Rectal smooth muscle tissue (tissue), 1 donor: ENCODE measurements around the gene ADNP.
A peak's percentile ranks its signal among the peaks of the same experiment; 100 is the strongest.

Experiments
- H3K27ac ChIP-seq: one replicate; pipeline ENCODE4 v1.7.0; 2013; ENCODE audit warnings: low read depth, low read length, inconsistent platforms
- H3K27me3 ChIP-seq: one replicate; pipeline ENCODE4 v1.7.0; 2013; ENCODE audit warnings: low read length; ENCODE audit not compliant: control insufficient read depth, insufficient read depth
- H3K36me3 ChIP-seq: one replicate; pipeline ENCODE4 v1.7.0; 2013; ENCODE audit warnings: low read length; ENCODE audit not compliant: control insufficient read depth, insufficient read depth
- H3K4me1 ChIP-seq: one replicate; pipeline ENCODE4 v1.7.0; 2013; ENCODE audit warnings: low read length; ENCODE audit not compliant: control insufficient read depth, insufficient read depth
- H3K4me3 ChIP-seq: one replicate; pipeline ENCODE4 v1.7.0; 2013; ENCODE audit warnings: low read length
- H3K9ac ChIP-seq: one replicate; pipeline ENCODE4 v1.7.0; 2013; ENCODE audit warnings: low read length

Gene ADNP

GRCh38 chr20:50957798-50958614 lies 26.8 kb upstream of the ADNP start, which contains the start of gene DPM1:
TSS of gene DPM1 (minus strand) at chr20:50958532. CDS start at chr20:50958523, 9 bp downstream.
- peaks cover 17% of the 10 kb centered on the region for H3K4me1 ChIP-seq
- H3K27ac ChIP-seq: peak within 1 kb of the TSS; percentile 89
- H3K4me3 ChIP-seq: peak within 1 kb of the TSS; percentile 98
- peaks cover 7% of the 10 kb centered on the region for H3K36me3 ChIP-seq
- H3K9ac ChIP-seq: peak within 1 kb of the TSS; percentile 89
- no peaks in the 10 kb centered on the region for H3K27me3 ChIP-seq

- H3K9ac ChIP-seq: no peak overlapping the region
- H3K4me1 ChIP-seq: peaks cover 17% of the 10 kb centered on the region
- H3K27ac ChIP-seq: peak overlapping the region; percentile 89
These were observed 26.0 kb upstream of the ADNP start for GRCh38 chr20:50957276-50957675.

GRCh38 chr20:50953821-50954220 lies 22.6 kb upstream of the ADNP start:
- H3K4me1 ChIP-seq: peaks cover 7% of the 10 kb centered on the region
- H3K9ac ChIP-seq: no peak overlapping the region
- no peak overlapping the region for H3K4me3 ChIP-seq
- no peaks in the 10 kb centered on the region for H3K27me3 ChIP-seq
- no peak overlapping the region for H3K27ac ChIP-seq
- H3K36me3 ChIP-seq: peaks cover 4% of the 10 kb centered on the region

More at GRCh38 chr20:50957276-50957675, 26.0 kb upstream of the ADNP start:
- Histone ChIP-seq H3K27me3 (no peaks in the 10 kb centered on the region), H3K36me3 (peaks cover 7% of the 10 kb centered on the region), H3K4me3 (peak overlapping the region; percentile 98)

GRCh38 chr20:50953196-50953595 lies 22.0 kb upstream of the ADNP start:
- H3K9ac ChIP-seq: no peak overlapping the region
- no peaks in the 10 kb centered on the region for H3K27me3 ChIP-seq
- H3K4me3 ChIP-seq: no peak overlapping the region
- peaks cover 7% of the 10 kb centered on the region for H3K4me1 ChIP-seq
- H3K36me3 ChIP-seq: peaks cover 8% of the 10 kb centered on the region
- no peak overlapping the region for H3K27ac ChIP-seq

GRCh38 chr20:50948132-50948785 lies 17.0 kb upstream of the ADNP start:
- H3K27ac ChIP-seq: no peak overlapping the region
- H3K36me3 ChIP-seq: peaks cover 36% of the 10 kb centered on the region
- no peaks in the 10 kb centered on the region for H3K27me3 ChIP-seq
- H3K4me3 ChIP-seq: no peak overlapping the region
- no peak overlapping the region for H3K9ac ChIP-seq
- no peaks in the 10 kb centered on the region for H3K4me1 ChIP-seq

- Histone ChIP-seq H3K27me3 (no peaks in the 10 kb centered on the region), H3K4me1 (no peaks in the 10 kb centered on the region), H3K4me3 (no peak overlapping the region), H3K36me3 (peaks cover 32% of the 10 kb centered on the region), H3K9ac (no peak overlapping the region), H3K27ac (no peak overlapping the region)
These were observed 11.8 kb upstream of the ADNP start for GRCh38 chr20:50943069-50943468.

GRCh38 chr20:50933589-50933988 lies 2.4 kb upstream of the ADNP start:
- Histone ChIP-seq H3K27me3 (no peaks in the 10 kb centered on the region), H3K9ac (no peak overlapping the region), H3K4me1 (peaks cover 9% of the 10 kb centered on the region), H3K27ac (no peak overlapping the region), H3K36me3 (peaks cover 8% of the 10 kb centered on the region), H3K4me3 (no peak overlapping the region)

- Histone ChIP-seq H3K27me3 (no peaks in the 10 kb centered on the region), H3K36me3 (peaks cover 8% of the 10 kb centered on the region), H3K27ac (peak overlapping the region; percentile 100), H3K4me3 (no peak overlapping the region), H3K4me1 (peaks cover 10% of the 10 kb centered on the region), H3K9ac (no peak overlapping the region)
These were observed 1.5 kb upstream of the ADNP start for GRCh38 chr20:50932691-50933280.

- Histone ChIP-seq H3K9ac (peak overlapping the region; percentile 12), H3K27ac (peak overlapping the region; percentile 100), H3K4me3 (peak overlapping the region; percentile 83), H3K4me1 (peaks cover 10% of the 10 kb centered on the region), H3K27me3 (no peaks in the 10 kb centered on the region), H3K36me3 (peaks cover 8% of the 10 kb centered on the region)
These were observed 814 bp upstream of the ADNP start for GRCh38 chr20:50932016-50932485.

- no peaks in the 10 kb centered on the region for H3K27me3 ChIP-seq
- peaks cover 10% of the 10 kb centered on the region for H3K4me1 ChIP-seq
- H3K9ac ChIP-seq: peak overlapping the region; percentile 77
- H3K36me3 ChIP-seq: peaks cover 6% of the 10 kb centered on the region
- H3K4me3 ChIP-seq: peak overlapping the region; percentile 83
- H3K27ac ChIP-seq: peak overlapping the region; percentile 100
These were observed 296 bp downstream of the ADNP start for GRCh38 chr20:50930976-50931305.

- H3K9ac ChIP-seq: peak overlapping the region; percentile 62
- H3K4me1 ChIP-seq: peaks cover 10% of the 10 kb centered on the region
- H3K27me3 ChIP-seq: no peaks in the 10 kb centered on the region
- H3K4me3 ChIP-seq: peak overlapping the region; percentile 92
- peaks cover 6% of the 10 kb centered on the region for H3K36me3 ChIP-seq
- H3K27ac ChIP-seq: peak overlapping the region; percentile 78
These were observed 880 bp downstream of the ADNP start for GRCh38 chr20:50930139-50930975.
